GM18870 (cell line): ENCODE results near the gene FAM156A.
"Not testable (repeated sequence)": the region's sequence is repeated elsewhere in the genome, so short reads cannot be mapped to it uniquely, and the experiment has no call there.

Experiments used
- ATAC-seq: cut with Tn5 transposase; IDR thresholded peaks from one replicate; pipeline ENCODE4 v1.9.1; 2021; ENCODE audit warnings: moderate library complexity; ENCODE audit not compliant: unreplicated experiment

FAM156A gene

GRCh38 chrX:52967922-52968321, 9.6 kb upstream of the FAM156A start:
- ATAC-seq = not testable (repeated sequence)

- not testable (repeated sequence) for ATAC-seq
Measured at GRCh38 chrX:52966993-52967738, 8.8 kb upstream of the FAM156A start.

- peak; percentile 30 for ATAC-seq
Measured at GRCh38 chrX:52958961-52959360, 643 bp upstream of the FAM156A start.

- not testable (repeated sequence) for ATAC-seq
Measured at GRCh38 chrX:52949884-52950283, 8.4 kb downstream of the FAM156A start.

GRCh38 chrX:52949325-52949724, 9.0 kb downstream of the FAM156A start:
- not testable (repeated sequence) for ATAC-seq

- ATAC-seq = not testable (repeated sequence)
Measured at GRCh38 chrX:52948265-52948664, 10.1 kb downstream of the FAM156A start.

GRCh38 chrX:52947501-52947900, 10.8 kb downstream of the FAM156A start:
- ATAC-seq = not testable (repeated sequence)

GRCh38 chrX:52945838-52946494, 12.4 kb downstream of the FAM156A start:
- not testable (repeated sequence) for ATAC-seq

- ATAC-seq = not testable (repeated sequence)
Measured at GRCh38 chrX:52941728-52942127, 16.6 kb downstream of the FAM156A start.

- not testable (repeated sequence) for ATAC-seq
Measured at GRCh38 chrX:52940704-52941103, 17.6 kb downstream of the FAM156A start.

- ATAC-seq = not testable (repeated sequence)
Measured at GRCh38 chrX:52935470-52935784, 22.9 kb downstream of the FAM156A start.

- peak; percentile 82 for ATAC-seq
Measured at GRCh38 chrX:52934704-52935469, 23.4 kb downstream of the FAM156A start.

GRCh38 chrX:52933976-52934703, 24.2 kb downstream of the FAM156A start:
- ATAC-seq = no peak

GRCh38 chrX:52933213-52933612, 25.1 kb downstream of the FAM156A start:
- no peak for ATAC-seq

GRCh38 chrX:52930214-52930613, 28.1 kb downstream of the FAM156A start:
- not testable (repeated sequence) for ATAC-seq

- peak; percentile 55 for ATAC-seq
Measured at GRCh38 chrX:52923781-52924241, 34.5 kb downstream of the FAM156A start.

GRCh38 chrX:52914704-52915103, 43.6 kb downstream of the FAM156A start:
- not testable (repeated sequence) for ATAC-seq

GRCh38 chrX:52913681-52914080, 44.6 kb downstream of the FAM156A start:
- ATAC-seq = not testable (repeated sequence)

- not testable (repeated sequence) for ATAC-seq
Measured at GRCh38 chrX:52909313-52909969, 48.9 kb downstream of the FAM156A start.

GRCh38 chrX:52907900-52908299, 50.4 kb downstream of the FAM156A start:
- not testable (repeated sequence) for ATAC-seq
